Kidney epithelial cell (primary cell): ENCODE measurements around the gene MRPL20. TPM values are rescaled to one million over a fixed set of nuclear protein-coding genes. Genes with fewer than 3 reads are reported as not detected.
"Not testable (repeated sequence)": the region's sequence is repeated elsewhere in the genome, so short reads cannot be mapped to it uniquely, and the experiment has no call there.

ENCODE experiments used
- DNase-seq: peaks from one replicate; pipeline ENCODE4 v3.0.0-alpha.2; 2010; ENCODE audit warnings: low read depth
- H3K27me3 ChIP-seq: 2 replicates; pipeline ENCODE4 v1.6.0; 2011; ENCODE audit warnings: low read length; ENCODE audit not compliant: control insufficient read depth, insufficient read depth
- H3K36me3 ChIP-seq: 2 replicates; pipeline ENCODE4 v1.5.1; 2011; ENCODE audit warnings: low read length; ENCODE audit not compliant: control insufficient read depth, insufficient read depth
- H3K4me3 ChIP-seq: 2 replicates; pipeline ENCODE4 v1.5.1; 2011; ENCODE audit warnings: low read depth, mild to moderate bottlenecking, control low read depth, low read length
- CTCF ChIP-seq: IDR thresholded peaks from 2 replicates; pipeline ENCODE4 v1.5.1; 2011; ENCODE audit warnings: mild to moderate bottlenecking, moderate library complexity, low read length, control low read depth, inconsistent platforms; ENCODE audit not compliant: insufficient read depth, poor library complexity, severe bottlenecking
- total RNA-seq: library from RNA; depleted of rRNA; stranded (reverse); fragments of >200 nt; gene quantifications from 2 replicates; pipeline ENCODE4 v1.2.3, GENCODE V29; 2015

MRPL20 gene
- total RNA-seq, 1 donor from 2014 or later = 159 TPM

- DNase-seq = no peak
- Histone ChIP-seq H3K27me3 (no peaks in the 10 kb centered on the region), H3K4me3 (no peak overlapping the region), H3K36me3 (peaks cover 8% of the 10 kb centered on the region)
- TF ChIP-seq CTCF = no peak
Observed at GRCh38 chr1:1388078-1388472, 19.0 kb downstream of the MRPL20 start.

GRCh38 chr1:1387098-1388077 is 19.7 kb downstream of the MRPL20 start:
- Histone ChIP-seq H3K36me3 (peaks cover 5% of the 10 kb centered on the region), H3K27me3 (no peaks in the 10 kb centered on the region), H3K4me3 (no peak overlapping the region)
- no peak for DNase-seq
- no peak for TF ChIP-seq CTCF

DNA sequence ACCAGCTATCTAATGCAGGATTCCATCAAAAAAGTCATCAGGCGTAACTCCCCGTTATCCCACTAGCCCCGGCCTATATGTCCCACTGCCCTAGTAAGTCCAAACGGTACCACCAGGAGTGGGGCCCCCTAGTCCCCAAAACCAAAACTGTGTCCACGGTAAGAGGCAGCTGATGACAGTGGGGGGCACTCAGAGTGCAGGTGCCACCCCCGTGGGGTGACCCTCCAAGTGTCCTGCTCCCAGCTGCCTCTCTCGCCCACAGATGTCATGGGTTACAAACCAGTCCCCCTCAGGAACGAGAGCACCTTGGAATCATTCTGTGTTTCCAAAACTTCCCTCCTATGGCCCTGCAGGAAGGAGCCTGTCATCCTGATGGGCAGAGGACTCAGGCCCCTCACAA is 21.2 kb downstream of the MRPL20 start:
- TF ChIP-seq CTCF = no peak
- DNase-seq = no peak
- peaks cover 5% of the 10 kb centered on the region for H3K36me3 ChIP-seq

GRCh38 chr1:1385339-1385738 is 21.8 kb downstream of the MRPL20 start:
- H3K27me3 ChIP-seq, H3K36me3 ChIP-seq, H3K4me3 ChIP-seq, DNase-seq: not testable (repeated sequence)

More for the DNA sequence above, 21.2 kb downstream of the MRPL20 start:
- H3K27me3 ChIP-seq = no peaks in the 10 kb centered on the region
- H3K4me3 ChIP-seq = no peak overlapping the region

DNA sequence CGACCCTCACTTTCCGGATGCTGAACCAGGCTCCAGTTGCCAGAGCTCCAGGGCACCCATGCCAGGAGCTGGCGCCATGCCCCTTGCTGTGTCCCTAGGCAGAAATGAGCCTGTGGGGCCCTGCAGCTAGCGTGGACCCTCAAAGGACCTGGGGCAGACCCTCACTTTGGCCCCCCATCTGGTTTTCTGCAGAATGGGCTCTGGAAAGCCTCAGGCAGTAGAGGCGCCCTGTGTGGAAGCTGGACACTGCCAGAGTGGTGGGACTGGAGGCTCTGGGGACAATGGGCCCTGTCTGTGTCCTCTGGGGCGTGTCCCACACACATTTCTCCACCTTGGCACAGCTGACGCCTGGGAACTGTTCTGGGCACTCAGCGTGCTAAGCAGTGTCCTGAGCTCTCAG is 25.8 kb downstream of the MRPL20 start:
- TF ChIP-seq CTCF = no peak
- Histone ChIP-seq H3K27me3 (no peaks in the 10 kb centered on the region), H3K4me3 (no peak overlapping the region), H3K36me3 (peaks cover 1% of the 10 kb centered on the region)
- DNase-seq = no peak

DNA sequence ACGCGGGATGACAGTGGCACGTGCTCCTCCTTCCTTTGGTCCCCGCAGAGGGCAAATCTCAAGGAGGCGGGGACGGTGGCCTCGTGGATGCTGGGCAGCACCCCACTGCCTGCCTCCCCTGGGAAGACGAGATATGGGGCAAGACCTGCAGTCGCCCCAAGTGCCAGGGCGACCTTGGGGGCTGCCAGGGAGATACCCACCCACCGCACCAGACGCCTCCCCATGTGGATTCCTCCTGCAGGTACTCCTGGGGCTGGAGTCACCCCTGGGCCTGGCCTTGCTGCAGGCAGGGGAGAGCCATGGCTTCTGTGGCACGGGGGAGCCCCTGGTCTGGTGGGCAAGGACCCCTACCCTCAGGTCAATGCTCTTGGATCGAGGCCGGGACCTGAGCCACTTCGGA is 26.2 kb downstream of the MRPL20 start:
- no peaks in the 10 kb centered on the region for H3K27me3 ChIP-seq
- no peak for TF ChIP-seq CTCF
- peaks cover 1% of the 10 kb centered on the region for H3K36me3 ChIP-seq
- DNase-seq = no peak
- H3K4me3 ChIP-seq = no peak overlapping the region
